IMR-90 (cell line): ENCODE data around the gene F12. TPM values are rescaled to one million over a fixed set of nuclear protein-coding genes. Genes with fewer than 3 reads are reported as not detected.

ENCODE experiments used
- ATAC-seq: fragments of 200-7000 bp; cut with Tn5 transposase; 2 replicates; pipeline ENCODE4 v1.9.1; 2020; ENCODE audit warnings: low read depth, mild to moderate bottlenecking, moderate library complexity
- BruUV-seq: library from RNA; stranded (reverse); fragments of 400-500 nt; replicated peaks from 2 replicates; lab custom pipeline; 2021; lab: Mats Ljungman, UMichigan
- CTCF ChIA-PET: fragments of 300-600 bp; formaldehyde crosslinking; extraction: SDS; loops from one replicate; lab custom pipeline; 2021; ENCODE audit warnings: antibody characterized with exemption; lab: Yijun Ruan, JAX
- POLR2A ChIA-PET: fragments of 300-600 bp; sonication (Branson Sonifier 250); formaldehyde crosslinking; loops from one replicate; lab custom pipeline; 2022; ENCODE audit warnings: antibody characterized with exemption; ENCODE audit not compliant: unreplicated experiment; lab: Charles Lee
- DNase-seq: peaks from one replicate; pipeline ENCODE4 v3.0.0; 2013
- H2AFZ ChIP-seq: replicated peaks from 2 replicates; pipeline ENCODE3; 2013; ENCODE audit warnings: low read length, mild to moderate bottlenecking; ENCODE audit not compliant: poor library complexity
- H2AK5ac ChIP-seq: 2 replicates; pipeline ENCODE4 v1.6.1; 2013; ENCODE audit warnings: low read depth, low read length, inconsistent platforms
- H2AK9ac ChIP-seq: replicated peaks from 2 replicates; pipeline ENCODE3; 2013; ENCODE audit warnings: mild to moderate bottlenecking, low read depth, low read length, moderate library complexity; ENCODE audit not compliant: poor library complexity
- H2BK120ac ChIP-seq: 2 replicates; pipeline ENCODE4 v1.6.1; 2013; ENCODE audit warnings: low read depth, low read length, inconsistent platforms
- H2BK15ac ChIP-seq: 3 replicates; pipeline ENCODE4 v1.6.1; 2013; ENCODE audit warnings: low read depth, low read length, inconsistent platforms
- H2BK20ac ChIP-seq: 2 replicates; pipeline ENCODE4 v1.6.1; 2013; ENCODE audit warnings: low read depth, mild to moderate bottlenecking, inconsistent platforms, low read length, moderate library complexity
- H2BK5ac ChIP-seq: 2 replicates; pipeline ENCODE4 v1.6.1; 2013; ENCODE audit warnings: mild to moderate bottlenecking, low read depth, low read length, inconsistent platforms; ENCODE audit not compliant: poor library complexity, severe bottlenecking
- H3K14ac ChIP-seq: replicated peaks from 2 replicates; pipeline ENCODE4 v1.6.1; 2013; ENCODE audit warnings: low read depth, low read length, inconsistent platforms
- H3K18ac ChIP-seq: 2 replicates; pipeline ENCODE4 v1.6.1; 2013; ENCODE audit warnings: low read depth, low read length, control low read depth
- H3K23ac ChIP-seq: 2 replicates; pipeline ENCODE4 v1.6.1; 2013; ENCODE audit warnings: low read depth, low read length, inconsistent platforms
- H3K27ac ChIP-seq: 2 replicates; pipeline ENCODE4 v1.5.1; 2013; ENCODE audit warnings: mild to moderate bottlenecking, control low read depth, low read length; ENCODE audit not compliant: insufficient read depth
- H3K27me3 ChIP-seq: 2 replicates; pipeline ENCODE4 v1.6.1; 2013; ENCODE audit warnings: low read length; ENCODE audit not compliant: control insufficient read depth, insufficient read depth
- H3K36me3 ChIP-seq: 2 replicates; pipeline ENCODE4 v1.6.1; 2013; ENCODE audit warnings: low read length, mixed read lengths; ENCODE audit not compliant: control insufficient read depth, insufficient read depth
- H3K4ac ChIP-seq: 2 replicates; pipeline ENCODE4 v1.6.1; 2013; ENCODE audit warnings: low read depth, low read length, inconsistent platforms
- H3K4me1 ChIP-seq: 2 replicates; pipeline ENCODE4 v1.6.1; 2013; ENCODE audit warnings: low read length, mixed read lengths; ENCODE audit not compliant: control insufficient read depth, insufficient read depth
- H3K4me2 ChIP-seq: 2 replicates; pipeline ENCODE4 v1.6.1; 2013; ENCODE audit warnings: low read depth, mild to moderate bottlenecking, control low read depth, low read length, moderate library complexity
- H3K4me3 ChIP-seq: 2 replicates; pipeline ENCODE4 v1.5.1; 2013; ENCODE audit warnings: low read depth, mild to moderate bottlenecking, control low read depth, low read length, moderate library complexity; ENCODE audit not compliant: insufficient read depth
- H3K56ac ChIP-seq: 2 replicates; pipeline ENCODE4 v1.6.1; 2013; ENCODE audit warnings: low read length, inconsistent platforms; ENCODE audit not compliant: insufficient read depth; ENCODE audit errors: extremely low read depth
- H3K79me1 ChIP-seq, 2 experiments: 2 replicates each; pipeline ENCODE4 v1.6.1; 2013; ENCODE audit warnings: low read length in 2 of 2, inconsistent platforms in 1 of 2, low read depth in 1 of 2
- H3K9ac ChIP-seq: 2 replicates; pipeline ENCODE4 v1.6.1; 2013; ENCODE audit warnings: low read depth, low read length, control low read depth
- H3K9me1 ChIP-seq: 2 replicates; pipeline ENCODE4 v1.6.1; 2013; ENCODE audit warnings: low read length, inconsistent platforms; ENCODE audit not compliant: insufficient read depth
- H3K9me3 ChIP-seq: 2 replicates; pipeline ENCODE4 v1.6.1; 2013; ENCODE audit warnings: low read length; ENCODE audit not compliant: control insufficient read depth, insufficient read depth
- H4K20me1 ChIP-seq: 2 replicates; pipeline ENCODE4 v1.6.1; 2013; ENCODE audit warnings: low read length, inconsistent platforms; ENCODE audit not compliant: insufficient read depth
- H4K5ac ChIP-seq: 2 replicates; pipeline ENCODE4 v1.6.1; 2013; ENCODE audit warnings: mild to moderate bottlenecking, low read depth, low read length, control low read depth
- H4K8ac ChIP-seq, 2 experiments: 2 replicates each; pipeline ENCODE4 v1.6.1; 2013; ENCODE audit warnings: low read depth in 2 of 2, low read length in 2 of 2, control low read depth in 1 of 2, inconsistent platforms in 1 of 2
- H4K91ac ChIP-seq: 2 replicates; pipeline ENCODE4 v1.6.1; 2013; ENCODE audit warnings: low read depth, low read length, inconsistent platforms; ENCODE audit not compliant: insufficient read depth
- BHLHE40 ChIP-seq: fragments of 150-350 bp; IDR thresholded peaks from 2 replicates; pipeline ENCODE4 v1.6.1; 2016; ENCODE audit warnings: mild to moderate bottlenecking, low read depth, low read length
- CTCF ChIP-seq: conservative IDR thresholded peaks from 2 replicates; pipeline ENCODE4 v1.5.1; 2012; ENCODE audit warnings: mild to moderate bottlenecking, low read depth, low read length, improper control_type of control experiment
- MAFK ChIP-seq: IDR thresholded peaks from 2 replicates; pipeline ENCODE4 v1.6.1; 2012; ENCODE audit warnings: low read depth, low read length, improper control_type of control experiment
- MAZ ChIP-seq: IDR thresholded peaks from 2 replicates; pipeline ENCODE4 v1.6.1; 2012; ENCODE audit warnings: low read depth, mild to moderate bottlenecking, low read length, improper control_type of control experiment, moderate library complexity, borderline replicate concordance
- MXI1 ChIP-seq: IDR thresholded peaks from 2 replicates; pipeline ENCODE4 v1.6.1; 2012; ENCODE audit warnings: low read depth, mild to moderate bottlenecking, low read length, moderate library complexity, borderline replicate concordance
- RCOR1 ChIP-seq: IDR thresholded peaks from 2 replicates; pipeline ENCODE4 v1.6.1; 2012; ENCODE audit warnings: mild to moderate bottlenecking, low read length, improper control_type of control experiment; ENCODE audit not compliant: insufficient replicate concordance
- SMC3 ChIP-seq: fragments of 150-350 bp; IDR thresholded peaks from 2 replicates; pipeline ENCODE4 v1.6.1; 2016; ENCODE audit warnings: low read depth, mild to moderate bottlenecking, antibody characterized with exemption, low read length, moderate library complexity
- USF2 ChIP-seq: fragments of 150-350 bp; IDR thresholded peaks from 2 replicates; pipeline ENCODE4 v1.6.1; 2017; ENCODE audit warnings: mild to moderate bottlenecking, antibody characterized with exemption, low read length, low read depth
- WGBS, 2 experiments: methylation state at CpG; one replicate each; pipeline versions ENCODE4 v1.1.5 to v1.1.7; 2013; ENCODE audit warnings: missing lambda C conversion rate in 2 of 2; ENCODE audit not compliant: insufficient read length in 1 of 2; ENCODE audit errors: extremely low coverage in 2 of 2; 5-methylcytosine and 5-hydroxymethylcytosine counted together
- dilution Hi-C: fragments of 300-500 bp; cut with HindIII; formaldehyde crosslinking; loops from one replicate; pipeline ENCODE4 v1.14.3; 2018; ENCODE audit warnings: low sequenced_read_pairs; ENCODE audit not compliant: unreplicated experiment
- in situ Hi-C: fragments of 300-500 bp; cut with MboI; formaldehyde crosslinking; loops from 3 replicates; pipeline ENCODE4 v1.14.3; 2019; ENCODE audit warnings: low sequenced_read_pairs, inconsistent platforms, mixed read lengths
- intact Hi-C: fragments of 100-400 bp; cut with micrococcal nuclease; formaldehyde crosslinking; loops from 2 replicates; pipeline ENCODE4 v1.10.0; 2022
- polyA plus RNA-seq, 3 experiments: library from polyadenylated mRNA; depleted of rRNA; stranded (reverse); fragments of >200 nt; gene quantifications; 2 replicates each; pipeline ENCODE4 v1.2.3, GENCODE V29; 2012; ENCODE audit warnings: low replicate concordance in 1 of 3
- total RNA-seq: library from RNA; depleted of rRNA; stranded (reverse); fragments of >200 nt; gene quantifications from 2 replicates; pipeline ENCODE4 v1.2.3, GENCODE V29; 2012

The F12 gene
- total and polyA plus RNA-seq, 2 of the 4 experiments (the other 2 are of a cell fraction), result 0.36 to 1.2 TPM

- H4K5ac ChIP-seq, result no peak overlapping the region
- in situ Hi-C loops (no loop called here), dilution Hi-C loops (no loop called here), intact Hi-C loops (loop anchor here (1.0 kb wide), 1 partner anchor 45 kb away; no protein-coding TSS in a partner anchor)
- H2BK15ac ChIP-seq, result no peak overlapping the region
- no peak overlapping the region for H4K8ac ChIP-seq
- H3K27ac ChIP-seq, result no peak overlapping the region; the same call in 1 of the 2 replicates
- H3K14ac ChIP-seq, result no peak overlapping the region
- H3K56ac ChIP-seq, result 0 out of 2 replicates have a peak overlapping the region, but pooled peaks have one; percentile 1
- no peak overlapping the region for H2BK120ac ChIP-seq
- no peak overlapping the region for H3K23ac ChIP-seq
- H3K4ac ChIP-seq, result no peak overlapping the region
- TF ChIP-seq BHLHE40 (peak; percentile 91), MAFK (no peak), SMC3 (no peak; the same call in 1 of the 2 replicates), RCOR1 (peak; percentile 63), MAZ (peak; percentile 31; the same call in 1 of the 2 replicates), CTCF (peak; percentile 60), MXI1 (peak; percentile 51; the same call in 1 of the 2 replicates), USF2 (no peak; the same call in 1 of the 2 replicates)
- peak overlapping the region; percentile 82 for H2AK9ac ChIP-seq
- H4K91ac ChIP-seq, result no peak overlapping the region
- peaks cover 36% of the 10 kb centered on the region for H3K36me3 ChIP-seq
- 0 out of 2 replicates have a peak overlapping the region, but pooled peaks have one; percentile 14 for H3K9ac ChIP-seq
- POLR2A ChIA-PET, result interaction anchor here (0.5 kb wide), 1 partner anchor 66 kb away, joined by 3 read pairs; no protein-coding TSS in a partner anchor
- ATAC-seq (peak; percentile 37), DNase-seq (peak; percentile 57)
- H2BK5ac ChIP-seq, result no peak overlapping the region
- WGBS, 2 experiments, result 2% methylated on average over 31 of the region's 80 CpGs; no CpG with 5 or more reads in 1 of the 2 experiments
- peak overlapping the region; percentile 38 for H3K4me3 ChIP-seq
- peaks cover 0 to 7% of the 10 kb centered on the region in 2 experiments; a peak in 1 of 4 replicates for H3K79me1 ChIP-seq
- peak overlapping the region; percentile 82 for H2AFZ ChIP-seq
- no peak overlapping the region for H2BK20ac ChIP-seq
- H3K4me1 ChIP-seq, result peaks cover 8% of the 10 kb centered on the region
- H3K27me3 ChIP-seq, result no peaks in the 10 kb centered on the region
- peak overlapping the region; percentile 82 for H3K4me2 ChIP-seq
- H4K20me1 ChIP-seq, result peaks cover 56% of the 10 kb centered on the region
- H3K18ac ChIP-seq, result no peak overlapping the region
- BruUV-seq, result no TSS peak
- H2AK5ac ChIP-seq, result no peak overlapping the region
- CTCF ChIA-PET, result interaction anchor here (0.7 to 5.2 kb wide), 6 partner anchors 10 to 65 kb away, joined by 3 to 44 read pairs (median 4); no protein-coding TSS in a partner anchor
- H3K9me3 ChIP-seq, result no peaks in the 10 kb centered on the region
- H3K9me1 ChIP-seq, result no peaks in the 10 kb centered on the region
These were observed 45.8 kb upstream of the F12 start for GRCh38 chr5:177455036-177455660.
